Nucleus accumbens (tissue), 56 donors: ENCODE data around the gene STPG4.

Experiments used
- DNase-seq, 56 donors: peaks; one replicate each; lab custom pipeline; 2025; lab: John Stamatoyannopoulos, UW

Gene STPG4

DNA sequence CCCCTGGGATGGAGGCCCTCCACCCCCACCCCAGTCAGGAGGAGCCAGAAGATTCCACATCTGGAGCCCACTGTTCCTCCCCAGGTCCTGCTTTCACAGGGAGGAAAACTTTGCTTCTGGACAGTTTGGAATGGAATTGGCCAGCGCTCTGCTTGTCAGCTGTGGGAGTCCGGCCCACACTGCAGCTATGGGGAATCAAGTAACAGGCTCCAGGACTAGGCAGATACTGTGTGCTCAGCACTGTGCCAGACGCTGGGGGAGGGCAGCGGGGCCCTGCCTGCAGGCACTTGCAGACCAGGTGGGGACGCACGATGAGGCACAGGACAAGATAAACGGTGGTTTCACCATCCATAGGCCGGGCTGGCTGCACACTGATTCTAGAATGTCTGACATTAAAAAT, 114.0 kb downstream of the STPG4 start:
- DNase-seq = peak in 4 of 56 donors; percentile 10 to 38 (median 16)

GRCh38 chr2:47040651-47041050, 114.5 kb downstream of the STPG4 start:
- DNase-seq = no peak

GRCh38 chr2:47039913-47040562, 115.1 kb downstream of the STPG4 start:
- peak in 5 of 56 donors; percentile 14 to 49 (median 22) for DNase-seq

DNA sequence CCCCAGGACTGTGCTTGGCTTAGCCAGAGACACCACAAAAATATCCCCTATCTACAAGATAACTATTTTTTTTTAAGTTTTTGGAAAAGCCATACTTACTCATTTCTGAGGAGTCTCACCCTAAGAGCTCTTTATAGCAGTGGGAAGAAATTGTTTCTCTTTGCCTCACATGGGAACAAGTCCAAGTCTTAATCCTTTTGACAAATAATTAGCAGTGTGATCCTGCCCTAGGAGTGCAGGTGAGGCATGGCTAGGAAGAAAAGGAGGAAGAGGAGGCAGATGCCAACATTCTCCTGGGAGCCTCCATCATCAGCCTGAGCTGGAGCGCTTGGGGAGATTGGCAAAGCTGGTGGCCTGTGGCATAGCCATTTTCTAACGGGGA, 115.6 kb downstream of the STPG4 start:
- no peak for DNase-seq

DNA sequence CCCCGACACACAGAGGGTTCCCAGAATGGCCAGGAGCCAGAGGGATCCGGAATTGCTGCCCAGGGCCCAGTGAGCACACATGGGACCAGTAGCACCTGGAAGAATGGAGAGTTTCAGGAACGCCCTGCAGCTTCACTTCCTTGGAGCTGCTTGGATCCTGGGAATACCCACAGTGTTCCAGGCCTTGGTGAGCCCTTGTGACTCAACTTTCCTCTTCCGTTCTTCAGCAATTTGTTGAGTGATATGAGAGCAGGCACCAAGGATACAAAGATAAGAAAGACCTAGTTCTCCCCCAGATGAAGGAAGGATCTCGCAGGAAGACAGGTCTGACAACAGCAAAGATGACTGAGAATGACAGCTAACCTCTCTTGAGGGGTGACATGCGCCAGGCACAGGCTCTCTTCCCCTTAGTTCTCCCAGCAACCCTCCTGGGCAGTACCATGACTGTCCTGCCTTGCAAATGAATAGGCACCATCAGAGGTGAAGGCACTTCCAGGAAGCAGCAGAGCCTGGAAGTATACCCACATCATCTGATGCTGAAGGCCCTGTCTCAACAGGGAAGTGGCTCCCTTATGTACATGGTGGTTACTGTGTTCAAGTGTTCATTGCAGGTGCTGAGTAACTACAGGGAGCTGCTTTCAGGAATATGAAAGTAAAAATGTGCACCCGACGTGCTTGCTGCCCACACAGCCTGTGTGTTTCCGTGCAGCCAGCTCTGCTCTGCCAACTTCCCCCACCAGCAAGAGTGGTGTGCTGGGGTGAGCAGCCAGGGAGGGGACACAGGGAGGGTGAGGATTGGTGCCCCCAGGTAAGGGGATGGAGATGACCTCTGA, 116.2 kb downstream of the STPG4 start:
- DNase-seq = peak in 23 of 56 donors; percentile 17 to 65 (median 40)

DNA sequence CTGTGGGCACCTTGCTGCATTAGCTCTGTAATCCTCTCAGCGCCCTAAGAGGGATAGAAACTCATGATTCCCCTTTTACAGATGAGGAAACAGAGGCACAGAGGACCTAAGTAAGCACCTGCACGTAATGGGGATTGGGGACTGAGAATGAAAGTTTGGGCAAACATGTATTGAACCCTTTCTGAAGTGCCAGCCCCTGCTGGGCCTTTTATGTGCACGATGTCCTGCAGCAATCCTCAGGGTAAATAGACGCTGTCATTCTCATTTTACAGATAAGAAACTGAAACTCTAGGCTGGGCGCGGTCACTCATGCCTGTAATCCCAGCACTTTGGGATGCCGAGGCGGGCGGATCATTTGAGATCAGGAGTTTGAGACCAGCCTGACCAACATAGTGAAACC, 117.4 kb downstream of the STPG4 start:
- DNase-seq = no peak
